Heart left ventricle (tissue), 16 donors: Measurements from ENCODE around the gene NTRK2. TPM values are rescaled to one million over a fixed set of nuclear protein-coding genes. Genes with fewer than 3 reads are reported as not detected.

Experiments
- ATAC-seq, 4 donors: fragments of 200-7000 bp; cut with Tn5 transposase; one replicate each; pipeline ENCODE4 v1.9.1; 2020 to 2022; ENCODE audit warnings: moderate library complexity in 4 of 4, mild to moderate bottlenecking in 3 of 4, moderate number of reproducible peaks in 1 of 4
- DNase-seq, 5 donors: peaks; one replicate each; pipeline ENCODE4 v3.0.0-alpha.2; 2020
- H3K27ac ChIP-seq, 12 donors: fragments of 200-600 bp; sonication (generic) in 4 of 12; one replicate each; pipeline versions ENCODE4 v1.5.0 to v1.8.0; 2016 to 2022; ENCODE audit warnings: mild to moderate bottlenecking in 2 of 12
- H3K27me3 ChIP-seq, 9 donors: fragments of 200-600 bp; sonication (generic) in 2 of 9; one replicate each; pipeline versions ENCODE4 v1.5.1 to v1.8.0; 2016 to 2022; ENCODE audit warnings: mild to moderate bottlenecking in 3 of 9
- H3K36me3 ChIP-seq, 9 donors: fragments of 200-600 bp; sonication (generic) in 2 of 9; one replicate each; pipeline versions ENCODE4 v1.5.0 to v1.8.0; 2018 to 2022; ENCODE audit warnings: mild to moderate bottlenecking in 2 of 9
- H3K4me1 ChIP-seq, 12 donors: fragments of 200-600 bp; sonication (generic) in 4 of 12; one replicate each; pipeline versions ENCODE4 v1.5.0 to v1.8.0; 2016 to 2022; ENCODE audit warnings: mild to moderate bottlenecking in 3 of 12
- H3K4me3 ChIP-seq, 12 donors: fragments of 200-600 bp; sonication (generic) in 4 of 12; one replicate each; pipeline versions ENCODE4 v1.5.0 to v1.8.0; 2017 to 2022; ENCODE audit warnings: mild to moderate bottlenecking in 9 of 12, moderate library complexity in 4 of 12
- H3K9me3 ChIP-seq, 12 donors: fragments of 200-600 bp; sonication (generic) in 4 of 12; one replicate each; pipeline versions ENCODE4 v1.5.0 to v1.8.0; 2016 to 2022; ENCODE audit warnings: mild to moderate bottlenecking in 1 of 12
- CTCF ChIP-seq, 12 donors: fragments of 200-600 bp; sonication (generic) in 4 of 12; IDR thresholded peaks; one replicate each; pipeline versions ENCODE4 v1.5.0 to v1.8.0; 2018 to 2022; ENCODE audit warnings: antibody characterized with exemption in 12 of 12, mild to moderate bottlenecking in 5 of 12
- POLR2A ChIP-seq, 2 donors: fragments of 450-650 bp; IDR thresholded peaks; one replicate each; pipeline ENCODE4 v1.6.1; 2017; ENCODE audit warnings: antibody characterized with exemption in 2 of 2, mild to moderate bottlenecking in 2 of 2, moderate library complexity in 2 of 2
- WGBS, 4 donors: extraction: QIAGEN DNeasy Blood & Tissue Kit in 2 of 4; methylation state at CpG; one replicate each; pipeline versions ENCODE4 v1.1.5 to v1.1.7; 2013 to 2018; 5-methylcytosine and 5-hydroxymethylcytosine counted together
- intact Hi-C, 10 donors: fragments of 100-400 bp; cut with DNase I; formaldehyde crosslinking; loops; one replicate each; pipeline versions ENCODE4 v1.11.1 to v1.14.2; 2022
- polyA plus RNA-seq, 2 donors: library from polyadenylated mRNA; stranded (reverse); fragments of 200-250 nt; gene quantifications; one replicate each; pipeline ENCODE4 v1.2.3, GENCODE V29; 2013
- total RNA-seq, 9 donors: library from RNA; depleted of rRNA in 2 of 9; stranded (reverse); fragments of >200 nt in 2 of 9; fragmentation: NEBNext Ultra II Directional in 3 of 9; extraction: Animal tissue kit (Norgen Biotek cat#: 25700) in 3 of 9; gene quantifications; one replicate each; pipeline versions ENCODE4 v1.1.0 to v1.2.4, GENCODE V29; 2016 to 2023
- donor health status: ischemic (EF 13 %, LVEDD 7.1; RV severe dilation, severe dysfunction).
- donor health status: healthy with polysubstance abuse.
- donor health status: DM: no; HTN: yes; CAD: no.
- donor health status: DM: no; HTN: no; CAD: no.
- donor health status: ischemic (EF 25% LVEDD 6.9; RV normal size, moderate dysfunction).
- donor health status: ischemic (EF 25% LVEDD 5.7; RV mildly dilated, moderate dysfunction).
- donor health status: healthy.
- donor health status: DM: yes; HTN: yes; CAD: no.
- donor health status: ischemic (EF 35%, LVEDD 5.7; RV mildly dilated, moderate dysfunction).
- donor health status: nonischemic (EF 11% LVEDD 7.7; RV severe dilation, severe dysfunction).
- donor health status: DM: yes; HTN: yes; CAD: no.
- donor health status: PGD.
- donor health status: ischemic (EF 29% LVEDD 5.4; RV normal size, mild dysfunction).
- donor health status: nonischemic (EF 23%, LVEDD 6.1; RV moderate dilation, normal function).

The NTRK2 gene
- total and polyA plus RNA-seq, 11 donors = 0.86 to 16.0 (median 2.4) TPM

- ATAC-seq = peak; percentile 67 to 74 (median 72)
- Histone ChIP-seq H3K27me3 (no peaks in the 10 kb centered on the region), H3K27ac (peak overlapping the region in 1 of 12 donors; percentile 48), H3K9me3 (no peaks in the 10 kb centered on the region), H3K4me1 (peaks cover 0 to 18% (median 0%) of the 10 kb centered on the region in 12 donors), H3K36me3 (no peaks in the 10 kb centered on the region), H3K4me3 (no peak overlapping the region)
- DNase-seq = no peak
- intact Hi-C loops = no loop called here
- 66 to 80% (median 74%) methylated on average over 8 of the region's 8 CpGs for WGBS, 4 donors
- no peak for TF ChIP-seq POLR2A (IDR thresholded peaks at IDR 0.05)
- no peak for TF ChIP-seq CTCF (IDR thresholded peaks at IDR 0.05)
These were observed 276.5 kb downstream of the NTRK2 start for GRCh38 chr9:84945878-84946538.

GRCh38 chr9:84947412-84947972 lies 278.0 kb downstream of the NTRK2 start:
- no peaks in the 10 kb centered on the region for H3K27me3 ChIP-seq
- TF ChIP-seq CTCF (IDR thresholded peaks at IDR 0.05) (no peak), POLR2A (IDR thresholded peaks at IDR 0.05) (no peak)
- H3K4me1 ChIP-seq = peaks cover 0 to 19% (median 0%) of the 10 kb centered on the region in 12 donors
- no peaks in the 10 kb centered on the region for H3K9me3 ChIP-seq
- WGBS, 4 donors = 49 to 66% (median 60%) methylated on average over 5 of the region's 5 CpGs
- H3K27ac ChIP-seq = peak overlapping the region in 1 of 12 donors; percentile 24
- intact Hi-C loops = no loop called here
- ATAC-seq (peak; percentile 52 to 72 (median 64)), DNase-seq (peak in 3 of 5 donors; percentile 22 to 29 (median 28))
- no peak overlapping the region for H3K4me3 ChIP-seq
- H3K36me3 ChIP-seq = no peaks in the 10 kb centered on the region

GRCh38 chr9:84949258-84949657 lies 279.7 kb downstream of the NTRK2 start:
- H3K36me3 ChIP-seq = no peaks in the 10 kb centered on the region
- peaks cover 0 to 32% (median 2%) of the 10 kb centered on the region in 12 donors for H3K4me1 ChIP-seq
- TF ChIP-seq CTCF (IDR thresholded peaks at IDR 0.05) (no peak), POLR2A (IDR thresholded peaks at IDR 0.05) (no peak)
- H3K27ac ChIP-seq = no peak overlapping the region
- H3K9me3 ChIP-seq = no peaks in the 10 kb centered on the region
- H3K4me3 ChIP-seq = no peak overlapping the region
- WGBS, 4 donors = 96 to 98% (median 97%) methylated on average over 4 of the region's 4 CpGs
- ATAC-seq = no peak
- no peaks in the 10 kb centered on the region for H3K27me3 ChIP-seq
- intact Hi-C loops = no loop called here
- no peak for DNase-seq

GRCh38 chr9:84949971-84950370 lies 280.4 kb downstream of the NTRK2 start:
- no peak for TF ChIP-seq CTCF (IDR thresholded peaks at IDR 0.05)
- TF ChIP-seq POLR2A (IDR thresholded peaks at IDR 0.05) = no peak
- no peak for ATAC-seq
- Histone ChIP-seq H3K4me1 (peaks cover 0 to 32% (median 2%) of the 10 kb centered on the region in 12 donors), H3K9me3 (no peaks in the 10 kb centered on the region), H3K36me3 (no peaks in the 10 kb centered on the region), H3K27me3 (no peaks in the 10 kb centered on the region), H3K27ac (no peak overlapping the region), H3K4me3 (no peak overlapping the region)
- 50 to 61% (median 56%) methylated on average over 5 of the region's 5 CpGs for WGBS, 4 donors
- no peak for DNase-seq
- intact Hi-C loops = loop anchor here (5.0 to 10.0 kb wide), 11 partner anchors 145 to 665 kb away; partner anchors contain the start of gene NTRK2 (in 1 of the 10)
